ENCODE data around the gene U2SURP.

The U2SURP gene

DNA sequence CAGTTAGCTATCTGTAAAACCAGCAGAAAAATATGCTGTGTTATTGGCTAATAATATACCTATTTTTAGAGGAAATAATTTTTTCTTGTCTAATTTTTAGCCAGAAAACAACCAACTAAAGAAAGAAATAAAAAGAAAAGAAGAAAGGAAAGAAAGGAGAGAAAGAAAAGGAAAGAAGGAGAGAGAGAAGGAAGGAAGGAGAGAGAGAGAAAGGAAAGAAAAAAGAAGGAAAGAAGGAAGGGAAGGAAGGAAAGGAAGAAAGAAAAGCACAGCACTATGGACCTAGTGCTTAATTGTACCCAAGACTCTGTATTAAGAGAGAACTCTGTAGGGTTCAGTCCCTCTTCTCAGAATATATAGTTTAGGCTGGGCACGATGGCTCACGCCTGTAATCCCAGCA lies 34.6 kb upstream of the U2SURP start:
- DNase-seq (ENCODE audit: low read depth in 1 of 2, low spot score in 1 of 2) = no peak
- Histone ChIP-seq H3K27ac (replicated peaks) (no peak overlapping the region), H3K4me3 (replicated peaks; ENCODE audit: insufficient read depth, low read length) (no peak overlapping the region), H3K27me3 (ENCODE audit: insufficient read depth, poor library complexity, severe bottlenecking) (peaks cover 30% of the 10 kb centered on the region)
- TF ChIP-seq SPI1 (IDR thresholded peaks at IDR 0.05; ENCODE audit: borderline replicate concordance, low read depth) (no peak), GABPA (IDR thresholded peaks at IDR 0.05; ENCODE audit: low read depth) (no peak), POLR2AphosphoS5 (IDR thresholded peaks at IDR 0.05; ENCODE audit: low read depth) (no peak)
- TF ChIP-seq, protein P1, sequence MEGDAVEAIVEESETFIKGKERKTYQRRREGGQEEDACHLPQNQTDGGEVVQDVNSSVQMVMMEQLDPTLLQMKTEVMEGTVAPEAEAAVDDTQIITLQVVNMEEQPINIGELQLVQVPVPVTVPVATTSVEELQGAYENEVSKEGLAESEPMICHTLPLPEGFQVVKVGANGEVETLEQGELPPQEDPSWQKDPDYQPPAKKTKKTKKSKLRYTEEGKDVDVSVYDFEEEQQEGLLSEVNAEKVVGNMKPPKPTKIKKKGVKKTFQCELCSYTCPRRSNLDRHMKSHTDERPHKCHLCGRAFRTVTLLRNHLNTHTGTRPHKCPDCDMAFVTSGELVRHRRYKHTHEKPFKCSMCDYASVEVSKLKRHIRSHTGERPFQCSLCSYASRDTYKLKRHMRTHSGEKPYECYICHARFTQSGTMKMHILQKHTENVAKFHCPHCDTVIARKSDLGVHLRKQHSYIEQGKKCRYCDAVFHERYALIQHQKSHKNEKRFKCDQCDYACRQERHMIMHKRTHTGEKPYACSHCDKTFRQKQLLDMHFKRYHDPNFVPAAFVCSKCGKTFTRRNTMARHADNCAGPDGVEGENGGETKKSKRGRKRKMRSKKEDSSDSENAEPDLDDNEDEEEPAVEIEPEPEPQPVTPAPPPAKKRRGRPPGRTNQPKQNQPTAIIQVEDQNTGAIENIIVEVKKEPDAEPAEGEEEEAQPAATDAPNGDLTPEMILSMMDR (IDR thresholded peaks at IDR 0.05; ENCODE audit: insufficient read depth, low read length) = no peak
- TF ChIP-seq, protein P2, sequence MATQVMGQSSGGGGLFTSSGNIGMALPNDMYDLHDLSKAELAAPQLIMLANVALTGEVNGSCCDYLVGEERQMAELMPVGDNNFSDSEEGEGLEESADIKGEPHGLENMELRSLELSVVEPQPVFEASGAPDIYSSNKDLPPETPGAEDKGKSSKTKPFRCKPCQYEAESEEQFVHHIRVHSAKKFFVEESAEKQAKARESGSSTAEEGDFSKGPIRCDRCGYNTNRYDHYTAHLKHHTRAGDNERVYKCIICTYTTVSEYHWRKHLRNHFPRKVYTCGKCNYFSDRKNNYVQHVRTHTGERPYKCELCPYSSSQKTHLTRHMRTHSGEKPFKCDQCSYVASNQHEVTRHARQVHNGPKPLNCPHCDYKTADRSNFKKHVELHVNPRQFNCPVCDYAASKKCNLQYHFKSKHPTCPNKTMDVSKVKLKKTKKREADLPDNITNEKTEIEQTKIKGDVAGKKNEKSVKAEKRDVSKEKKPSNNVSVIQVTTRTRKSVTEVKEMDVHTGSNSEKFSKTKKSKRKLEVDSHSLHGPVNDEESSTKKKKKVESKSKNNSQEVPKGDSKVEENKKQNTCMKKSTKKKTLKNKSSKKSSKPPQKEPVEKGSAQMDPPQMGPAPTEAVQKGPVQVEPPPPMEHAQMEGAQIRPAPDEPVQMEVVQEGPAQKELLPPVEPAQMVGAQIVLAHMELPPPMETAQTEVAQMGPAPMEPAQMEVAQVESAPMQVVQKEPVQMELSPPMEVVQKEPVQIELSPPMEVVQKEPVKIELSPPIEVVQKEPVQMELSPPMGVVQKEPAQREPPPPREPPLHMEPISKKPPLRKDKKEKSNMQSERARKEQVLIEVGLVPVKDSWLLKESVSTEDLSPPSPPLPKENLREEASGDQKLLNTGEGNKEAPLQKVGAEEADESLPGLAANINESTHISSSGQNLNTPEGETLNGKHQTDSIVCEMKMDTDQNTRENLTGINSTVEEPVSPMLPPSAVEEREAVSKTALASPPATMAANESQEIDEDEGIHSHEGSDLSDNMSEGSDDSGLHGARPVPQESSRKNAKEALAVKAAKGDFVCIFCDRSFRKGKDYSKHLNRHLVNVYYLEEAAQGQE (IDR thresholded peaks at IDR 0.05; ENCODE audit: insufficient replicate concordance, low read depth) = no peak

DNA sequence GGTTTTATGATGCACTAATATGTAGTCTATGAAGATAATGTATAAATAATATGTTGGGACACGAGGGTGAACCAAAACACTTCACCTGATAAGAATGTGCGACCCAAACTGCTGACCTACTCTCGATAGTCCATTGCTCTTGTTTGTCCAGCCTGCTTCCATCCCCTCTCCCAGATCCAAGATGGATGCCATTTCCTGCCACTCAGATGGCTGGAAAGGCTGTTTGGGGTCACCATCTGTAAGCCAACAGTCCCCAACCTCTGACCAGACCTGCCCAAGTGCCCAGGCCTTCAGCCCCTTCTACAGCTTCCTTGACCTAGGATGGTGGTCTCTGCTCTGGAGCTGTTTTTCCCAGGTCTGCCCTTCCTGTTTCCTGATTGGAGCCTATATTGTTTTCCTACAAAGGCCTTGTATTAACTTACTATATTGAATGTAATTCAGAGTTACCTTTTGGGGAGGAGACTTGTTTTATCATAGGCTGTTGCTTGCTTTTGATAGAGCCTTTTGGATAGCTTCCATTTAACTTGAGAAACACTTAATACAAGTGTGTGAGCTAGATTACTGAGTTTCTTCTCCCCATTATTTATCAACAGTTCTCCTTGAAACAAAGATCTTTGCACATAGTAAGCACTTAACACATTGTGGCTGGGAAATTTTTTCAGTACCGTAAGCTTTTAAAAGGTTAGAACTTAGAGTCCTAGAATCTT lies 32.9 kb upstream of the U2SURP start:
- Histone ChIP-seq H3K27me3 (ENCODE audit: insufficient read depth, poor library complexity, severe bottlenecking) (peaks cover 18% of the 10 kb centered on the region), H3K27ac (replicated peaks) (no peak overlapping the region), H3K4me3 (replicated peaks; ENCODE audit: insufficient read depth, low read length) (no peak overlapping the region)
- no peak for DNase-seq (ENCODE audit: low read depth in 1 of 2, low spot score in 1 of 2)
- TF ChIP-seq, protein P2 (IDR thresholded peaks at IDR 0.05; ENCODE audit: insufficient replicate concordance, low read depth) = no peak
- TF ChIP-seq, protein P1 (IDR thresholded peaks at IDR 0.05; ENCODE audit: insufficient read depth, low read length) = no peak

DNA sequence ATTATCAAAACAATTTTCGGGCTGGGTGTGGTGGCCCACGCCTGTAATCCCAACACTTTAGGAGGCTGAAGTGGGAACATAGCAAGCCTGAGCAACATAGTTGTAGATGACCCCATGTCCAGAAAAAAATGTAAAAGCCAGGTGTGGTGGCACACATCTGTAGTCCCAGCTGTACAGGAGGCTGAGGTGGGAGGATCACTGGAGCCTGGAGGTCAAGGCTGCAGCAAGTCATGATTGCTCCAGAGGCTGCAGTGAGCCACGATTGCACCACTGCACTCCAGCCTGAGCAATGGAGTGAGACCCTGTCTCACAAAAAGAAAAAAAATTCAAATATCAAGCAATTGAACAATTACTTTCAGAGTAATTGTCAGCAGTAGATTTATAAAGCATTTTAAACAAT lies 29.9 kb upstream of the U2SURP start:
- Histone ChIP-seq H3K27ac (replicated peaks) (no peak overlapping the region), H3K27me3 (ENCODE audit: insufficient read depth, poor library complexity, severe bottlenecking) (no peaks in the 10 kb centered on the region), H3K4me3 (replicated peaks; ENCODE audit: insufficient read depth, low read length) (no peak overlapping the region)
- TF ChIP-seq POLR2AphosphoS5 (IDR thresholded peaks at IDR 0.05; ENCODE audit: low read depth) (no peak), GABPA (IDR thresholded peaks at IDR 0.05; ENCODE audit: low read depth) (no peak), SPI1 (IDR thresholded peaks at IDR 0.05; ENCODE audit: borderline replicate concordance, low read depth) (no peak)
- TF ChIP-seq, protein P1 (IDR thresholded peaks at IDR 0.05; ENCODE audit: insufficient read depth, low read length) = no peak
- TF ChIP-seq, protein P2 (IDR thresholded peaks at IDR 0.05; ENCODE audit: insufficient replicate concordance, low read depth) = no peak
- no peak for DNase-seq (ENCODE audit: low read depth in 1 of 2, low spot score in 1 of 2)
